H4 (cell line): ENCODE results near the gene EPHB6. TPM values are rescaled to one million over a fixed set of nuclear protein-coding genes. Genes with fewer than 3 reads are reported as not detected.
A peak's percentile ranks its signal among the peaks of the same experiment; 100 is the strongest.

ENCODE experiments used
- DNase-seq: peaks from one replicate; pipeline ENCODE4 v3.0.0-alpha.2; 2015; ENCODE audit warnings: low spot score
- total RNA-seq: library from RNA; depleted of rRNA; stranded (reverse); fragments of >200 nt; shearing (Covaris generic); gene quantifications from 2 replicates; pipeline ENCODE4 v1.2.3, GENCODE V29; 2014

The EPHB6 gene
- total RNA-seq, 1 experiment from 2014 or later, result 1.7 TPM

DNA sequence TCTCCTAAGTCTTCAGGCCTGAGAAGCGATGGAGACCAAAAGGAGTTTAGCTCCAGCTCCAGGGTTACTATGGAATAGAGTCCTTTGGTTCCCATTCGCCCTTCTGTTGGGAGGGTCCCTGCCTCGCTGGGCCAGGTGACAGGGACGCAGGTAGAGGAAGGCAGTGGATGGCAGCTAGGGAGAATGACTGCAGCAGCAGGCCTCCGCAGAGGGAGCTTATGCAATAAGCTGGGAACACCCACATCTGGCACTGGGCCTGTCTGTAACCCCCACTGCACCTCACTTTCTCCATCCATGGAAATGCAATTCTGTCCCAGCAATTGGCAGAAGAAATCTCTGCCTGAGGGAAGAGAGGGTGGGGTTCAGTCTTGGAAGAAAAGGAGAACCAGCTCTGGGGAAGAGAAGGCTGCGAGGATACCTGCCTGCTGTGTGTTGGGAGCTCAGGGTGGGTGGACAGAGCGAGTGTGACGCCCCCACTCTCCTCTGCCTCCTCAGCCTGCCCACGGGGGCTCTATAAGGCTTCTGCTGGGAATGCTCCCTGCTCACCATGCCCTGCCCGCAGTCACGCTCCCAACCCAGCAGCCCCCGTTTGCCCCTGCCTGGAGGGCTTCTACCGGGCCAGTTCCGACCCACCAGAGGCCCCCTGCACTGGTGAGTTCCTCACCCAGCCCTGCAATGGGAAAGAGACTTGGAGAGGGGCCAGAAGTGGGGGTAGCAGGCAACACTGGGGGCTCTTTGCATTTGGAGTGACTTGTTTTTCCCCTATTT, 10.3 kb downstream of the EPHB6 start:
- no peak for DNase-seq

GRCh38 chr7:142865766-142866165, 10.9 kb downstream of the EPHB6 start:
- no peak for DNase-seq

- no peak for DNase-seq
Observed at GRCh38 chr7:142866361-142867096, 11.7 kb downstream of the EPHB6 start.

- DNase-seq, result no peak
Observed at GRCh38 chr7:142867097-142867378, 12.2 kb downstream of the EPHB6 start.

GRCh38 chr7:142867398-142868187, 12.7 kb downstream of the EPHB6 start:
- no peak for DNase-seq

GRCh38 chr7:142868188-142868985, 13.5 kb downstream of the EPHB6 start:
- no peak for DNase-seq

DNA sequence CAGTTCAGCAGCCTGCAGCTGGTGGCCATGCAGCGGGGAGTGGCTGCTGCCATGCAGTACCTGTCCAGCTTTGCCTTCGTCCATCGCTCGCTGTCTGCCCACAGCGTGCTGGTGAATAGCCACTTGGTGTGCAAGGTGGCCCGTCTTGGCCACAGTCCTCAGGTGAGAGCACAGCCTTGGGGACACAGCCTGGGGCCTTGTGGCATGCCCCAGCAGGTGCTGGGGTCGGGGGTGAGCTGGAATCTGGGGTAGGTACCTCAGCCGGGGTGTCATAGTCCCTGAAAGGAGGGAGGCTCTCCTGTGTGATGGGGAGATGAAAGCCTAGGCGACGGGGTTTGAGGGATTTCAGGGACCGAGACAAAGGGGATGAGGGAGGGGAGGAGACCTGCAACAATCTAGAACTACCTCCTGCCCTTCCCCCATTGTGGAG, 14.1 kb downstream of the EPHB6 start:
- no peak for DNase-seq

DNA sequence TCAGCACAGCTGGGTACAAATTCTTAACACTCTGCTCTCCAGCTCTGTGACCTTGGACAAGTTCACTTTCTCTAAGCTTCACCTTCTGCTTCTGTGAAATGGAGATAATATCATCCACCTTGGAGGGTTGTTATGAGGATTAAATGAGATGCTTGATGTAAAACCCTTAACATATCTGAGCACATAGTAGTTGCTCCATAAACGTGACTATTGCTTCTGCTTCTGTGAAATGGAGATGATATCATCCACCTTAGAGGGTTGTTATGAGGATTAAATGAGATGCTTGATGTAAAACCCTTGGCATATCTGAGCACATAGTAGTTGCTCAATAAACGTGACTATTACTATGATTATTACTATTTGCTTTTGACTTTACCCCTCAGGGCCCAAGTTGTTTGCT, 14.6 kb downstream of the EPHB6 start:
- DNase-seq, result no peak

DNA sequence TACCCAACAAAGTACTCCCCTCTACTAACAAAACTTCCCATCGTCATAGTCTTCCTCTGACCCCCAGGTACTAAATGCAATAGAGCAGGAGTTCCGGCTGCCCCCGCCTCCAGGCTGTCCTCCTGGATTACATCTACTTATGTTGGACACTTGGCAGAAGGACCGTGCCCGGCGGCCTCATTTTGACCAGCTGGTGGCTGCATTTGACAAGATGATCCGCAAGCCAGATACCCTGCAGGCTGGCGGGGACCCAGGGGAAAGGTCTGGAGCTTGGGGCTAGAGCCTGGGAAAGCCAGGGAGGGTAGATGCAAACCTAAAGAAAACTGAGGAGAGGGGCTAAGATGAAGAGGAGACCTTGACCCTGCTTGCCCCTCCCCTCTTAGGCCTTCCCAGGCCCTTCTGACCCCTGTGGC, 15.3 kb downstream of the EPHB6 start:
- DNase-seq, result no peak

- no peak for DNase-seq
Observed at GRCh38 chr7:142870566-142871259, 15.8 kb downstream of the EPHB6 start.

GRCh38 chr7:142871260-142872105, 16.6 kb downstream of the EPHB6 start:
- DNase-seq, result no peak

GRCh38 chr7:142872106-142872675, 17.3 kb downstream of the EPHB6 start:
- DNase-seq, result no peak

DNA sequence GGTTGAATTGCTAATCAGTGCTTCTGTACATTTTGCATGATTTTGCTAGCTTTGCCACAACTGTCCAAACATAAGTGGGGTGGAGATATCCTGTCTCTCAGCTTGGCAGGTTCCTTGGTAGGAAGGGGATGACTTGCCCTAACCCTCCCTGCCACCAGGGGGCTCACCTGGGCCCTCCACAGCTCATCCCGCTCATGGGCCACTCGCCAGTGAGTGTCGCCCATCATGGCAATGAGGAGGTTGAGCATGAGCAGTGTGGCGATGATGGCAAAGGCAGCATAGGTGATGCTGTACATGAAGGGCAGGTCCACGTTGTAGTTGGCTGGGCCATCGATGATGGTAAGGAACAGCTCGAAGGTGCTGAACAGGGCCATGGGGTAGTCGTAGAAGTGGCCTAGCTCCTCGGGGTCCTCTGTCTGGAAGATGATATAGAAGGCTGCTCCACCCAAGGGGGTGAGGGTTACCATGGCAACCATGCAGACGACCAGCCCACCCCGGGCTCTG, 18.5 kb downstream of the EPHB6 start:
- peak; percentile 43 for DNase-seq

DNA sequence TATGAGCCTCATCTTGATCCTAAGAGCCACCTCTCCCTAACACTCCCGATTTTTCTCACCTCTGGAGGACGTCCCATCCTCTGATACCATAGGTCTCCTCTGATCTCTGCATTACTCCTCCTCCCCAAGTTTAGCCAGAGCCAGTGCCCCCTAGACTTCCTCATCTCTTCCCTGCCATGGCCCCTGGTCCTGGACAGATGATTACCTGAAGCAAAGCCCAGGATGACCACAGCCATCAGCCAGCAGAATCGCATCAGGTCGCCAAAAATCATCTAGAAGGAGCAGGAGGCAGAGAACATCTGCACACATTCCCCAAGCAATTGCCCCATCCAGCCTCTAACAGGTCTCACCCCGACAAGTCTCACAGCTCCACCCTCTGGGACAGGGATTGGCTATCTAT, 19.0 kb downstream of the EPHB6 start:
- no peak for DNase-seq

DNA sequence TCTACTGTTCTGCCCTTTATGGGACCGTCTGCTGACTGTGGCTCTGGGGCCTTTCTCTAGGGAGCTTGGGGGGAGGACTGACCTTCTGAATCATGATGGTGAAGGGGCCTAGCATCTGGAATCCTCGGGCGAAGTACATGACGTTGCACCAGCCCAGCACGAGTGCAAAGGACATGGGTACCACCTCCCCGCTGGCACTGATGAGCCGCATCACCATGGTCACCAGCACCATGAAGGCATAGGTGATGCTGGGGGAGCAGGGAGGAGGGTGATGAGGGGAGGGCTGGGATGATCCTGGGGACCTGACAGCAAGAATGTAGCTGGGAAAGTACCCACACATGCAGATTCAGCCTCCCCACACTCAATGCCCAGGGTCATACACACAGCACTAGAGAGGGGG, 19.5 kb downstream of the EPHB6 start:
- DNase-seq, result no peak

DNA sequence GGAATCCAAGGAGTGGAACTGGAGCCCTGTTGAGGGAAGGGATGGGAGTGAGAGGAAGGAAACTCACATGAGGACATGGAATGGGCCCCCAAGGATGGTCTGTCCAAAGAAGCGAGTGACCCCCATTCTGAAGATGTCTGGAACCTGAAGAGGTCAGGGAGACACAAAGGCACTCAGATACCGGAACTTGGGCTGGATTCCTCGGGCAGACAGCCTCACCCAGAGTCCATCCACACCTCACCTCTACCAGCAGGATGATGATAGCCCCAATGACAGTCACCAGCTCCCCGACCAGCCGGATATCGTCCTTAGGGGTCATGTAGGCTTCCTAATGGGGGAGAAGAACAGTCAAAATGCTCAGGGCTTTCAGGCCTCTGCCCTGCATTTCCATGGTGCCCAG, 20.0 kb downstream of the EPHB6 start:
- DNase-seq, result no peak

GRCh38 chr7:142875456-142875855, 20.6 kb downstream of the EPHB6 start:
- DNase-seq, result no peak

GRCh38 chr7:142876236-142876960, 21.5 kb downstream of the EPHB6 start:
- no peak for DNase-seq
